Measurements from ENCODE around the gene PDZD2.

- no peak for TF ChIP-seq EZH2 (IDR thresholded peaks at IDR 0.05; ENCODE audit: borderline replicate concordance, insufficient read depth, low read length, poor library complexity, severe bottlenecking)
- TF ChIP-seq CTCF (IDR thresholded peaks at IDR 0.05; ENCODE audit: poor library complexity, severe bottlenecking): peak; percentile 63
- TF ChIP-seq MXI1 (conservative IDR thresholded peaks at IDR 0.05; ENCODE audit: poor library complexity, severe bottlenecking): no peak
- TF ChIP-seq REST (IDR thresholded peaks at IDR 0.05; ENCODE audit: borderline replicate concordance): no peak
- no peak for TF ChIP-seq POLR2AphosphoS5 (IDR thresholded peaks at IDR 0.05)
- peak; percentile 70 for TF ChIP-seq RAD21 (conservative IDR thresholded peaks at IDR 0.05)
These were observed 170.3 kb downstream of the PDZD2 start for GRCh38 chr5:31809050-31809870.
